HCT116 (cell line): Measurements from ENCODE around the gene CDC42BPA. TPM values are rescaled to one million over a fixed set of nuclear protein-coding genes. Genes with fewer than 3 reads are reported as not detected.

Experiments
- ATAC-seq: fragments of 200-7000 bp; cut with Tn5 transposase; 2 replicates; pipeline ENCODE4 v1.9.1; 2020; ENCODE audit warnings: mild to moderate bottlenecking, moderate library complexity
- BruUV-seq: library from RNA; stranded (reverse); fragments of 400-500 nt; replicated peaks from 2 replicates; lab custom pipeline; 2021; lab: Mats Ljungman, UMichigan
- CTCF ChIA-PET: fragments of 300-600 bp; sonication (Branson Sonifier 250); formaldehyde crosslinking; loops from one replicate; lab custom pipeline; 2021; ENCODE audit warnings: antibody characterized with exemption; lab: Charles Lee
- POLR2A ChIA-PET: fragments of 300-600, 350-600 bp; sonication (Branson Sonifier 250); formaldehyde crosslinking; loops from one replicate; lab custom pipeline; 2021; ENCODE audit warnings: antibody characterized with exemption; lab: Charles Lee
- RAD21 ChIA-PET, 2 experiments: fragments of 300-600 bp; sonication (Branson Sonifier 250); formaldehyde crosslinking; loops; one replicate each; lab custom pipeline; 2023; ENCODE audit warnings: low total read pairs in 2 of 2; ENCODE audit not compliant: uncharacterized antibody in 2 of 2, unreplicated experiment in 2 of 2, low non-redundant PET in 1 of 2; lab: Charles Lee
- DNase-seq: peaks from one replicate; pipeline ENCODE4 v3.0.0-alpha.2; 2010; ENCODE audit warnings: low read depth, low spot score
- H2AFZ ChIP-seq: fragments of 200-600 bp; shearing (Covaris generic), sonication (generic); 2 replicates; pipeline ENCODE4 v1.6.1; 2017; ENCODE audit warnings: low read depth, mixed run types, mixed read lengths, antibody characterized with exemption, low read length; ENCODE audit not compliant: poor library complexity, severe bottlenecking
- H3K27ac ChIP-seq: 2 replicates; pipeline ENCODE4 v1.5.1; 2012; ENCODE audit warnings: low read depth, low read length
- H3K27me3 ChIP-seq: fragments of 200-600 bp; sonication (generic); 2 replicates; pipeline ENCODE4 v1.6.1; 2016; ENCODE audit warnings: mixed run types, low read length, mixed read lengths; ENCODE audit not compliant: insufficient read depth
- H3K36me3 ChIP-seq, 2 experiments: fragments of 200-500 bp in 1 of 2; fragments of 200-600 bp in 1 of 2; sonication (Bioruptor generic) in 1 of 2; sonication (generic) in 1 of 2; 2 replicates each; pipeline versions ENCODE4 v1.5.1 to v1.6.1; 2014 to 2016; ENCODE audit warnings: low read length in 2 of 2, inconsistent platforms in 1 of 2, mixed read lengths in 1 of 2, mixed run types in 1 of 2; ENCODE audit not compliant: insufficient read depth in 2 of 2, control insufficient read depth in 1 of 2
- H3K4me1 ChIP-seq, 2 experiments: fragments of 200-600 bp in 1 of 2; sonication (generic) in 1 of 2; 2 replicates each; pipeline versions ENCODE4 v1.5.1 to v1.6.1; 2012 to 2017; ENCODE audit warnings: low read length in 2 of 2, inconsistent platforms in 1 of 2, mild to moderate bottlenecking in 1 of 2, mixed read lengths in 1 of 2, mixed run types in 1 of 2, moderate library complexity in 1 of 2; ENCODE audit not compliant: insufficient read depth in 2 of 2, control insufficient read depth in 1 of 2
- H3K4me2 ChIP-seq: fragments of 200-600 bp; sonication (generic); 2 replicates; pipeline ENCODE4 v1.6.1; 2017; ENCODE audit warnings: mixed run types, low read length, mixed read lengths
- H3K4me3 ChIP-seq, 2 experiments: fragments of 200-600 bp in 1 of 2; sonication (generic) in 1 of 2; replicated peaks in 1 of 2; 2 replicates each; pipeline ENCODE4 v1.5.1; 2011 to 2016; ENCODE audit warnings: low read length in 2 of 2, control low read depth in 1 of 2, low read depth in 1 of 2, mild to moderate bottlenecking in 1 of 2, mixed read lengths in 1 of 2, mixed run types in 1 of 2
- H3K79me2 ChIP-seq: fragments of 200-600 bp; sonication (generic); 2 replicates; pipeline ENCODE4 v1.6.1; 2017; ENCODE audit warnings: mild to moderate bottlenecking, mixed run types, low read length, moderate library complexity, mixed read lengths; ENCODE audit not compliant: insufficient read depth
- H3K9ac ChIP-seq: fragments of 200-600 bp; sonication (generic); 2 replicates; pipeline ENCODE4 v1.6.1; 2016; ENCODE audit warnings: low read length, mixed read lengths
- H3K9me2 ChIP-seq: fragments of 200-600 bp; sonication (generic), shearing (Covaris generic); 2 replicates; pipeline ENCODE4 v1.6.1; 2017; ENCODE audit warnings: mixed run types, mild to moderate bottlenecking, moderate library complexity; ENCODE audit not compliant: insufficient read depth
- H3K9me3 ChIP-seq, 2 experiments: fragments of 200-500 bp in 1 of 2; fragments of 200-600 bp in 1 of 2; sonication (Bioruptor generic) in 1 of 2; sonication (generic) in 1 of 2; 2 replicates each; pipeline ENCODE4 v1.6.1; 2014 to 2017; ENCODE audit warnings: low read length in 2 of 2, mixed read lengths in 2 of 2, inconsistent platforms in 1 of 2, low read depth in 1 of 2, mild to moderate bottlenecking in 1 of 2, mixed run types in 1 of 2, moderate library complexity in 1 of 2; ENCODE audit not compliant: control insufficient read depth in 1 of 2, insufficient read depth in 1 of 2
- H4K20me1 ChIP-seq: fragments of 200-600 bp; sonication (generic), shearing (Covaris generic); 2 replicates; pipeline ENCODE4 v1.6.1; 2017; ENCODE audit warnings: mixed run types, mild to moderate bottlenecking, moderate library complexity; ENCODE audit not compliant: insufficient read depth
- CBX3 ChIP-seq: IDR thresholded peaks from 2 replicates; pipeline ENCODE4 v1.6.1; 2012; ENCODE audit warnings: low read depth
- CEBPB ChIP-seq: IDR thresholded peaks from 2 replicates; pipeline ENCODE4 v1.6.1; 2012; ENCODE audit warnings: low read depth
- ELF1 ChIP-seq: IDR thresholded peaks from 2 replicates; pipeline ENCODE4 v1.6.1; 2012; ENCODE audit warnings: low read depth, borderline replicate concordance
- EZH2phosphoT487 ChIP-seq: fragments of 200-600 bp; IDR thresholded peaks from 2 replicates; pipeline ENCODE4 v1.6.1; 2018; ENCODE audit warnings: antibody characterized with exemption, borderline replicate concordance
- FOSL1 ChIP-seq: IDR thresholded peaks from 2 replicates; pipeline ENCODE4 v1.6.1; 2012; ENCODE audit warnings: low read depth
- JUND ChIP-seq: IDR thresholded peaks from 2 replicates; pipeline ENCODE4 v1.6.1; 2012
- POLR2A ChIP-seq: IDR thresholded peaks from 2 replicates; pipeline ENCODE4 v1.7.0; 2011; ENCODE audit warnings: borderline replicate concordance; ENCODE audit not compliant: insufficient read depth, insufficient read length; ENCODE audit errors: extremely low read depth
- POLR2AphosphoS5 ChIP-seq: IDR thresholded peaks from 2 replicates; pipeline ENCODE4 v1.6.1; 2011; ENCODE audit warnings: mild to moderate bottlenecking, low read depth, low read length, moderate library complexity
- SIN3A ChIP-seq: IDR thresholded peaks from 2 replicates; pipeline ENCODE4 v1.6.1; 2012; ENCODE audit warnings: low read depth
- SP1 ChIP-seq: IDR thresholded peaks from 2 replicates; pipeline ENCODE4 v1.6.1; 2012; ENCODE audit warnings: low read depth
- SRF ChIP-seq: IDR thresholded peaks from 2 replicates; pipeline ENCODE4 v1.6.1; 2012; ENCODE audit warnings: low read depth
- YY1 ChIP-seq: IDR thresholded peaks from 2 replicates; pipeline ENCODE4 v1.6.1; 2011; ENCODE audit warnings: low read length, low read depth, moderate library complexity, mild to moderate bottlenecking; ENCODE audit not compliant: insufficient replicate concordance; ENCODE audit errors: extremely low read depth
- ZFX ChIP-seq: fragments of 450-650 bp; IDR thresholded peaks from 2 replicates; pipeline ENCODE4 v1.6.1; 2017
- ZNF274 ChIP-seq: fragments of 200-500 bp; sonication (Bioruptor generic); IDR thresholded peaks from 2 replicates; pipeline ENCODE4 v1.6.1; 2014; ENCODE audit warnings: mild to moderate bottlenecking, low read depth, low read length, inconsistent platforms
- intact Hi-C: fragments of 100-400 bp; cut with micrococcal nuclease; formaldehyde crosslinking; loops from 2 replicates; pipeline ENCODE4 v1.10.0; 2022
- total RNA-seq: library from RNA; stranded (reverse); gene quantifications from one replicate; pipeline ENCODE4 v1.2.1, GENCODE V29; 2021; ENCODE audit not compliant: unreplicated experiment
- TF ChIP-seq, protein P1 (sequence below): IDR thresholded peaks from 2 replicates; pipeline ENCODE4 v1.6.1; 2012
- TF ChIP-seq, protein P2 (sequence below): IDR thresholded peaks from 2 replicates; pipeline ENCODE4 v1.6.1; 2012
- TF ChIP-seq, protein P3 (sequence below): IDR thresholded peaks from 2 replicates; pipeline ENCODE4 v1.6.1; 2012; ENCODE audit warnings: low read depth
- TF ChIP-seq, protein P4 (sequence below), 3 experiments: fragments of 200-600 bp in 1 of 3; sonication (generic) in 1 of 3; IDR thresholded peaks in 2 of 3; conservative IDR thresholded peaks in 1 of 3; 2 replicates each; pipeline ENCODE4 v1.5.1; 2012 to 2017; ENCODE audit warnings: low read depth in 2 of 3, low read length in 2 of 3, antibody characterized with exemption in 1 of 3, borderline replicate concordance in 1 of 3, control low read depth in 1 of 3, mild to moderate bottlenecking in 1 of 3, mixed read lengths in 1 of 3, mixed run types in 1 of 3, moderate library complexity in 1 of 3; ENCODE audit not compliant: insufficient read depth in 1 of 3

Gene CDC42BPA
- total RNA-seq, 1 experiment from 2014 or later: 44.0 TPM

DNA sequence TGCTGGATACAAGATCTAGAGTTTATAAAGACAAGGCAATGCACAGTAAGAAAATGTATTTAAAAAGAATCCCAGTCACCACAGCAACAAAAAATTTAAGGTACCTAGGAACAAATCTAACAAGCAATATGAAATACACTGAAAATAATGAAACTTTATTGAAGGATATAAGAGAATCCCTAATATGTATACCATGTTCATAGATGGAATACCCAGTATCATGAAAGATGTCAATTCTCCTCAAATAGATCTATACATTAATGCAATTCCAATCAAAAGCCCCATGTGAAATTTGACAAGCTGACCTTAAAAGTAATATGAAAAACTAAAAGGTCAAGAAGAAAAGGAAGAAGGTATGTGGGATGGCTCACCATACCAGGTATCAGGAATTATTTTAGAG, 269.0 kb downstream of the CDC42BPA start:
- no peaks in the 10 kb centered on the region for H3K4me1 ChIP-seq
- RAD21 ChIA-PET: no interaction called here
- CTCF ChIA-PET: no interaction called here
- H3K9ac ChIP-seq: no peak overlapping the region
- TF ChIP-seq POLR2AphosphoS5: no peak
- TF ChIP-seq ZNF274: no peak
- no peak for TF ChIP-seq POLR2A
- TF ChIP-seq, protein P1, sequence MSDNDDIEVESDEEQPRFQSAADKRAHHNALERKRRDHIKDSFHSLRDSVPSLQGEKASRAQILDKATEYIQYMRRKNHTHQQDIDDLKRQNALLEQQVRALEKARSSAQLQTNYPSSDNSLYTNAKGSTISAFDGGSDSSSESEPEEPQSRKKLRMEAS: no peak
- no peak for TF ChIP-seq YY1
- no peak for TF ChIP-seq SP1
- TF ChIP-seq FOSL1: no peak
- TF ChIP-seq SIN3A: no peak
- TF ChIP-seq, protein P2, sequence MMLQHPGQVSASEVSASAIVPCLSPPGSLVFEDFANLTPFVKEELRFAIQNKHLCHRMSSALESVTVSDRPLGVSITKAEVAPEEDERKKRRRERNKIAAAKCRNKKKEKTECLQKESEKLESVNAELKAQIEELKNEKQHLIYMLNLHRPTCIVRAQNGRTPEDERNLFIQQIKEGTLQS: no peak
- TF ChIP-seq, protein P3, sequence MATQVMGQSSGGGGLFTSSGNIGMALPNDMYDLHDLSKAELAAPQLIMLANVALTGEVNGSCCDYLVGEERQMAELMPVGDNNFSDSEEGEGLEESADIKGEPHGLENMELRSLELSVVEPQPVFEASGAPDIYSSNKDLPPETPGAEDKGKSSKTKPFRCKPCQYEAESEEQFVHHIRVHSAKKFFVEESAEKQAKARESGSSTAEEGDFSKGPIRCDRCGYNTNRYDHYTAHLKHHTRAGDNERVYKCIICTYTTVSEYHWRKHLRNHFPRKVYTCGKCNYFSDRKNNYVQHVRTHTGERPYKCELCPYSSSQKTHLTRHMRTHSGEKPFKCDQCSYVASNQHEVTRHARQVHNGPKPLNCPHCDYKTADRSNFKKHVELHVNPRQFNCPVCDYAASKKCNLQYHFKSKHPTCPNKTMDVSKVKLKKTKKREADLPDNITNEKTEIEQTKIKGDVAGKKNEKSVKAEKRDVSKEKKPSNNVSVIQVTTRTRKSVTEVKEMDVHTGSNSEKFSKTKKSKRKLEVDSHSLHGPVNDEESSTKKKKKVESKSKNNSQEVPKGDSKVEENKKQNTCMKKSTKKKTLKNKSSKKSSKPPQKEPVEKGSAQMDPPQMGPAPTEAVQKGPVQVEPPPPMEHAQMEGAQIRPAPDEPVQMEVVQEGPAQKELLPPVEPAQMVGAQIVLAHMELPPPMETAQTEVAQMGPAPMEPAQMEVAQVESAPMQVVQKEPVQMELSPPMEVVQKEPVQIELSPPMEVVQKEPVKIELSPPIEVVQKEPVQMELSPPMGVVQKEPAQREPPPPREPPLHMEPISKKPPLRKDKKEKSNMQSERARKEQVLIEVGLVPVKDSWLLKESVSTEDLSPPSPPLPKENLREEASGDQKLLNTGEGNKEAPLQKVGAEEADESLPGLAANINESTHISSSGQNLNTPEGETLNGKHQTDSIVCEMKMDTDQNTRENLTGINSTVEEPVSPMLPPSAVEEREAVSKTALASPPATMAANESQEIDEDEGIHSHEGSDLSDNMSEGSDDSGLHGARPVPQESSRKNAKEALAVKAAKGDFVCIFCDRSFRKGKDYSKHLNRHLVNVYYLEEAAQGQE: no peak
- TF ChIP-seq, protein P4, sequence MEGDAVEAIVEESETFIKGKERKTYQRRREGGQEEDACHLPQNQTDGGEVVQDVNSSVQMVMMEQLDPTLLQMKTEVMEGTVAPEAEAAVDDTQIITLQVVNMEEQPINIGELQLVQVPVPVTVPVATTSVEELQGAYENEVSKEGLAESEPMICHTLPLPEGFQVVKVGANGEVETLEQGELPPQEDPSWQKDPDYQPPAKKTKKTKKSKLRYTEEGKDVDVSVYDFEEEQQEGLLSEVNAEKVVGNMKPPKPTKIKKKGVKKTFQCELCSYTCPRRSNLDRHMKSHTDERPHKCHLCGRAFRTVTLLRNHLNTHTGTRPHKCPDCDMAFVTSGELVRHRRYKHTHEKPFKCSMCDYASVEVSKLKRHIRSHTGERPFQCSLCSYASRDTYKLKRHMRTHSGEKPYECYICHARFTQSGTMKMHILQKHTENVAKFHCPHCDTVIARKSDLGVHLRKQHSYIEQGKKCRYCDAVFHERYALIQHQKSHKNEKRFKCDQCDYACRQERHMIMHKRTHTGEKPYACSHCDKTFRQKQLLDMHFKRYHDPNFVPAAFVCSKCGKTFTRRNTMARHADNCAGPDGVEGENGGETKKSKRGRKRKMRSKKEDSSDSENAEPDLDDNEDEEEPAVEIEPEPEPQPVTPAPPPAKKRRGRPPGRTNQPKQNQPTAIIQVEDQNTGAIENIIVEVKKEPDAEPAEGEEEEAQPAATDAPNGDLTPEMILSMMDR (IDR thresholded peaks at IDR 0.05 in 2 of 3, conservative IDR thresholded peaks at IDR 0.05 in 1 of 3; ENCODE audit: borderline replicate concordance in 1 of 3, insufficient read depth in 1 of 3, low read depth in 2 of 3, low read length in 2 of 3): no peak
- TF ChIP-seq SRF: no peak
- TF ChIP-seq CEBPB: no peak
- no peak for TF ChIP-seq CBX3
- no peak for TF ChIP-seq ZFX
- no peak for TF ChIP-seq JUND
- no peak for TF ChIP-seq EZH2phosphoT487
- no peak for TF ChIP-seq ELF1
- H3K9me3 ChIP-seq: no peaks in the 10 kb centered on the region
- POLR2A ChIA-PET: no interaction called here
- H3K4me3 ChIP-seq: no peak overlapping the region
- H3K27ac ChIP-seq: no peak overlapping the region
- no peak for ATAC-seq
- no peak overlapping the region for H2AFZ ChIP-seq
- no peaks in the 10 kb centered on the region for H4K20me1 ChIP-seq
- no peak overlapping the region for H3K4me2 ChIP-seq
- H3K36me3 ChIP-seq: peaks cover 0 to 4% of the 10 kb centered on the region in 2 experiments; a peak in 1 of 4 replicates
- no peak for DNase-seq
- no peaks in the 10 kb centered on the region for H3K9me2 ChIP-seq
- no peaks in the 10 kb centered on the region for H3K79me2 ChIP-seq
- intact Hi-C loops: no loop called here
- H3K27me3 ChIP-seq: no peaks in the 10 kb centered on the region
- BruUV-seq: no TSS peak
